Measurements from ENCODE around the gene HS3ST5. TPM values are rescaled to one million over a fixed set of nuclear protein-coding genes. Genes with fewer than 3 reads are reported as not detected.
A peak's percentile ranks its signal among the peaks of the same experiment; 100 is the strongest.

The HS3ST5 gene
- total and polyA plus RNA-seq, 2 donors from 2014 or later: 0.09 TPM; not detected in 1

DNA sequence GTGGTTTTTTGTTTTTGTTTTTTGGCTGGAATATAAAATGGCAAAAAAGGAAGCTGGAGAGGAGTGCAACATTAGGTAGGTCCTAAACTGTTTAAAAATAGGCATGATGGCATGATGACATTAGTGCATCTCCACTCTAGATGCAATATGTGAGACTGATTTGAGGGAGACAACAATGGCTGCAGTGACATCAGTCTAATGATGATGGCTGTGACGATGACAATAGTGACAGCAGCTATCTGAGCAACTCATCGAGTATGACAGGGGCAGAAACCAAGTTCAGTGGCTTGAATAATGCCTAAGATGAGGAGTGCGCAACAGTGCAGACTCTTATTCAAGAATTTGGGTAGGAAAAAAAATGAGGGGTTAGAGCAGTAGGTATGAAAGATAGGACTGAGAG lies 82.0 kb downstream of the HS3ST5 start:
- no peaks in the 10 kb centered on the region for H3K4me1 ChIP-seq (ENCODE audit: control insufficient read depth in 2 of 3, insufficient read depth in 2 of 3, low read depth in 1 of 3, low read length in 3 of 3)
- FAIRE-seq (no peak), DNase-seq (no peak)
- no peaks in the 10 kb centered on the region for H3K9me3 ChIP-seq (ENCODE audit: control insufficient read depth in 2 of 3, insufficient read depth in 1 of 3, low read length in 3 of 3)
- no peak overlapping the region for H3K4me3 ChIP-seq (ENCODE audit: low read length in 3 of 3)
- intact Hi-C loops (cut with DNase I): no loop called here
- H3K9ac ChIP-seq (ENCODE audit: low read length in 3 of 3): no peak overlapping the region
- H3K27me3 ChIP-seq (ENCODE audit: control insufficient read depth, insufficient read depth, low read length): no peaks in the 10 kb centered on the region
- no peaks in the 10 kb centered on the region for H3K36me3 ChIP-seq (ENCODE audit: control insufficient read depth in 2 of 3, insufficient read depth in 3 of 3, low read length in 3 of 3)
- TF ChIP-seq, protein P1, sequence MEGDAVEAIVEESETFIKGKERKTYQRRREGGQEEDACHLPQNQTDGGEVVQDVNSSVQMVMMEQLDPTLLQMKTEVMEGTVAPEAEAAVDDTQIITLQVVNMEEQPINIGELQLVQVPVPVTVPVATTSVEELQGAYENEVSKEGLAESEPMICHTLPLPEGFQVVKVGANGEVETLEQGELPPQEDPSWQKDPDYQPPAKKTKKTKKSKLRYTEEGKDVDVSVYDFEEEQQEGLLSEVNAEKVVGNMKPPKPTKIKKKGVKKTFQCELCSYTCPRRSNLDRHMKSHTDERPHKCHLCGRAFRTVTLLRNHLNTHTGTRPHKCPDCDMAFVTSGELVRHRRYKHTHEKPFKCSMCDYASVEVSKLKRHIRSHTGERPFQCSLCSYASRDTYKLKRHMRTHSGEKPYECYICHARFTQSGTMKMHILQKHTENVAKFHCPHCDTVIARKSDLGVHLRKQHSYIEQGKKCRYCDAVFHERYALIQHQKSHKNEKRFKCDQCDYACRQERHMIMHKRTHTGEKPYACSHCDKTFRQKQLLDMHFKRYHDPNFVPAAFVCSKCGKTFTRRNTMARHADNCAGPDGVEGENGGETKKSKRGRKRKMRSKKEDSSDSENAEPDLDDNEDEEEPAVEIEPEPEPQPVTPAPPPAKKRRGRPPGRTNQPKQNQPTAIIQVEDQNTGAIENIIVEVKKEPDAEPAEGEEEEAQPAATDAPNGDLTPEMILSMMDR (IDR thresholded peaks at IDR 0.05; ENCODE audit: borderline replicate concordance, extremely low read depth, insufficient read depth): no peak
- H3K27ac ChIP-seq (ENCODE audit: low read depth in 2 of 2, low read length in 2 of 2): no peak overlapping the region

DNA sequence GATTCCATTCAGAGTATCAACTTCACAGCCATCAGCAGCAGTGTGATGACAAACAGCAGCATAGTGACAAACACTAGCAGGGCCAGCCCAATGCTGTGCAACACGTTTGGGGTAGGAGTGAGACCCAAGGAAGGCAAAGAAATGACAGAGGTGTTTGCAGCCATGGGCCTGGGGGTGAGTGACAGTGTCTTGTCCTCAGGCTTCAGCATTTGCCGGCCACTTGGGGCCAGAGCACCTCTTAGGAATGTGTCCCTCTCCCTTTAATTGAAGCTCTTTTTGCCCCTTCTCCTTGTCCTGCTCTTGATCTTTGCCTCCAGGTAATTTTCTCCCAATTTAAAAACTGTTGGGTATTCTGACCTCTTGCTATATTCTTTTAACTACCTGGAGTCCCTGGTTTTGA lies 84.4 kb downstream of the HS3ST5 start:
- no peaks in the 10 kb centered on the region for H3K27me3 ChIP-seq (ENCODE audit: control insufficient read depth, insufficient read depth, low read length)
- H3K4me3 ChIP-seq (ENCODE audit: low read length in 3 of 3): no peak overlapping the region
- no peak overlapping the region for H3K9ac ChIP-seq (ENCODE audit: low read length in 3 of 3)
- H3K36me3 ChIP-seq (ENCODE audit: control insufficient read depth in 2 of 3, insufficient read depth in 3 of 3, low read length in 3 of 3): no peaks in the 10 kb centered on the region
- TF ChIP-seq, protein P1 (IDR thresholded peaks at IDR 0.05; ENCODE audit: borderline replicate concordance, extremely low read depth, insufficient read depth): no peak
- no peak for DNase-seq
- FAIRE-seq: no peak
- intact Hi-C loops (cut with DNase I): no loop called here
- H3K9me3 ChIP-seq (ENCODE audit: control insufficient read depth in 2 of 3, insufficient read depth in 1 of 3, low read length in 3 of 3): no peaks in the 10 kb centered on the region
- no peaks in the 10 kb centered on the region for H3K4me1 ChIP-seq (ENCODE audit: control insufficient read depth in 2 of 3, insufficient read depth in 2 of 3, low read depth in 1 of 3, low read length in 3 of 3)
- no peak overlapping the region for H3K27ac ChIP-seq (ENCODE audit: low read depth in 2 of 2, low read length in 2 of 2)

GRCh38 chr6:114253431-114253830 lies 89.4 kb downstream of the HS3ST5 start:
- Histone ChIP-seq H3K9ac (ENCODE audit: low read length in 3 of 3) (no peak overlapping the region), H3K27ac (ENCODE audit: low read depth in 2 of 2, low read length in 2 of 2) (no peak overlapping the region), H3K4me1 (ENCODE audit: control insufficient read depth in 2 of 3, insufficient read depth in 2 of 3, low read depth in 1 of 3, low read length in 3 of 3) (no peaks in the 10 kb centered on the region), H3K27me3 (ENCODE audit: control insufficient read depth, insufficient read depth, low read length) (no peaks in the 10 kb centered on the region), H3K9me3 (ENCODE audit: control insufficient read depth in 2 of 3, insufficient read depth in 1 of 3, low read length in 3 of 3) (no peaks in the 10 kb centered on the region), H3K36me3 (ENCODE audit: control insufficient read depth in 2 of 3, insufficient read depth in 3 of 3, low read length in 3 of 3) (no peaks in the 10 kb centered on the region), H3K4me3 (ENCODE audit: low read length in 3 of 3) (no peak overlapping the region)
- TF ChIP-seq, protein P1 (IDR thresholded peaks at IDR 0.05; ENCODE audit: borderline replicate concordance, extremely low read depth, insufficient read depth): no peak
- DNase-seq (no peak), FAIRE-seq (no peak)
- intact Hi-C loops (cut with DNase I): no loop called here

- DNase-seq: peak in 2 of 5 donors; percentile 0 to 25
- no peak overlapping the region for H3K9ac ChIP-seq (ENCODE audit: low read length in 3 of 3)
These were observed 93.3 kb downstream of the HS3ST5 start for GRCh38 chr6:114249522-114249921.

More at GRCh38 chr6:114249522-114249921, 93.3 kb downstream of the HS3ST5 start:
- no peaks in the 10 kb centered on the region for H3K27me3 ChIP-seq (ENCODE audit: control insufficient read depth, insufficient read depth, low read length)
- H3K4me1 ChIP-seq (ENCODE audit: control insufficient read depth in 2 of 3, insufficient read depth in 2 of 3, low read depth in 1 of 3, low read length in 3 of 3): no peaks in the 10 kb centered on the region
- intact Hi-C loops (cut with DNase I): no loop called here
- no peaks in the 10 kb centered on the region for H3K36me3 ChIP-seq (ENCODE audit: control insufficient read depth in 2 of 3, insufficient read depth in 3 of 3, low read length in 3 of 3)
- FAIRE-seq: no peak
- no peak overlapping the region for H3K4me3 ChIP-seq (ENCODE audit: low read length in 3 of 3)
- TF ChIP-seq, protein P1 (IDR thresholded peaks at IDR 0.05; ENCODE audit: borderline replicate concordance, extremely low read depth, insufficient read depth): no peak
- no peak overlapping the region for H3K27ac ChIP-seq (ENCODE audit: low read depth in 2 of 2, low read length in 2 of 2)
- no peaks in the 10 kb centered on the region for H3K9me3 ChIP-seq (ENCODE audit: control insufficient read depth in 2 of 3, insufficient read depth in 1 of 3, low read length in 3 of 3)
